Stimulated activated CD4-positive, alpha-beta T cell treated with anti-CD3 and anti-CD28 coated beads, Interleukin-12 subunit alpha, Interleukin-12 subunit beta, amount 100 ng/mL, for 48 hours (primary cell): ENCODE data around the gene PFDN2.

Experiments
- DNase-seq, 3 donors: peaks; one replicate each; pipeline ENCODE4 v3.0.0-alpha.2; 2020; ENCODE audit warnings: low read depth in 2 of 3, low spot score in 1 of 3

Gene PFDN2

GRCh38 chr1:161061419-161061818 lies 56.4 kb downstream of the PFDN2 start:
- DNase-seq: no peak

DNA sequence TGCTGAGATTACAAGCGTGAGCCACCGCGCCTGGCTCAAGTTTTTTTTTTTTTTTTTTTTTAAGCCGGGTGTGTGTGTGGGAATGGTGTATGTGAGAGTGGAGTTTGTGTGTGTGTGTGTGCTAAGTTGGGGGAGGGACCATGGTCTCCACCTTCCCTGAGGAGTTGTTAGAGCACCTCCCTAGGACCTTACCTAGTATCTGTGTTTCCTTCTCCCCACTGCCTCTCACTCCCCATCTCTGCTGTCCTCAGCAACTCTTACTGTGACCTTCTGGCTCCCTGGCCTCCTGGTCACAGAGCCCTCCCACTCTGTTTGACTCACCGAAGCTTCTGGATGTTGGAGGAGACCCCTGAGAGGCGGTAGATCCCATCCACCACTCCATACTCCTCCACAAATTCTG lies 58.5 kb downstream of the PFDN2 start:
- DNase-seq: no peak

DNA sequence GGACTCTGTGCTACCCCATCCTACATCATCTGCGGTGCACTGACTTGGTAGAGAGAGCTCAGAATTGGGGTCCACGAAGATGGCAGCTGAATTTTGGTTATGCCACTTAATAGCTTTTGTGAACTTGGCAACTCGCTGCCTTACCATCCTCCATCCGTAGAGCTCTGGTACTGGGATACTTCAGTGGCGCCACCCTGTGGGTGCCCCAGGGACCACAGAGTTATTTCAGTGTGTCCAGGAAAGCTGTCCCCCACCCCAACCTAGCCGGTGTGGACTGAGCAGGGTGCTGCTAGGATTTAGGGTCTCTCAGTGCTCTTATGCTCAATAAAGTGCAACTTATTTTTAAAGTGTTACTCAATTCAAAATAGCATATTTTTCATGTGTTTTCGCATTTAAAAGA lies 63.0 kb downstream of the PFDN2 start:
- no peak for DNase-seq

DNA sequence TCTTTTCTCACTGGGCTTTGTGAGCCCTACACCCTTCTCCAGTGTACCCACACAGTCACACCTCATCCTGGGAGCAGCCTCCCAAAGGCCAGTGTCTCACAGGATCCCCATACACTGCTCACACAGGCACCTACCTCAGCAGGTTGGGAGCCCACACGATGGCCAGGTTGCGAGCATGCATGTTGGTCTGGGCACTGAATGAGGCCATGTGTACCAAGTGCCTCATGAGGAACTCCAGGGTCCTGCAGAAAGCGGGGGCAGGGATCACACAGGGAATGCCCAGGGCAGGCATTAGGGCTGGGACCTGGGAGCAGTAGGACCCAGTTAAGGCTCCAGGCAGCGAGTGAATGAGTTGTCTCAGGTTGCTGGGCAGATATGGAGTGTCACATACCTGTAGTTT lies 63.6 kb downstream of the PFDN2 start:
- DNase-seq: no peak

GRCh38 chr1:161052899-161053298 lies 64.9 kb downstream of the PFDN2 start:
- no peak for DNase-seq

- DNase-seq: no peak
Observed at GRCh38 chr1:161051219-161051618, 66.6 kb downstream of the PFDN2 start.
